Liver (tissue), 9 donors: Measurements from ENCODE around the gene SLC8A1. TPM values are rescaled to one million over a fixed set of nuclear protein-coding genes. Genes with fewer than 3 reads are reported as not detected.

ENCODE experiments used
- DNase-seq: peaks from one replicate; pipeline ENCODE4 v3.0.0-alpha.2; 2017; ENCODE audit warnings: low spot score
- H3K27ac ChIP-seq, 2 donors: one replicate each; pipeline ENCODE4 v1.7.0; 2013; ENCODE audit warnings: inconsistent platforms in 2 of 2, low read length in 2 of 2, control low read depth in 1 of 2, low read depth in 1 of 2, mild to moderate bottlenecking in 1 of 2
- H3K27me3 ChIP-seq, 4 donors: one replicate each; pipeline versions ENCODE4 v1.6.1 to v1.7.0; 2013; ENCODE audit warnings: low read length in 3 of 4, inconsistent platforms in 1 of 4, mild to moderate bottlenecking in 1 of 4, moderate library complexity in 1 of 4; ENCODE audit not compliant: control insufficient read depth in 4 of 4, insufficient read depth in 4 of 4
- H3K36me3 ChIP-seq, 4 donors: one replicate each; pipeline versions ENCODE4 v1.6.1 to v1.7.0; 2013; ENCODE audit warnings: low read length in 3 of 4, mild to moderate bottlenecking in 3 of 4, low read depth in 1 of 4, moderate library complexity in 1 of 4; ENCODE audit not compliant: control insufficient read depth in 4 of 4, insufficient read depth in 3 of 4
- H3K4me1 ChIP-seq, 4 donors: one replicate each; pipeline versions ENCODE4 v1.6.1 to v1.7.0; 2013; ENCODE audit warnings: low read length in 3 of 4, mild to moderate bottlenecking in 3 of 4, moderate library complexity in 1 of 4; ENCODE audit not compliant: control insufficient read depth in 4 of 4, insufficient read depth in 4 of 4
- H3K4me3 ChIP-seq, 3 donors: one replicate each; pipeline versions ENCODE4 v1.6.1 to v1.7.0; 2013; ENCODE audit warnings: low read length in 3 of 3, control low read depth in 1 of 3, low read depth in 1 of 3, mild to moderate bottlenecking in 1 of 3
- H3K9ac ChIP-seq, 2 donors: one replicate each; pipeline ENCODE4 v1.7.0; 2013; ENCODE audit warnings: low read length in 2 of 2, mild to moderate bottlenecking in 2 of 2, moderate library complexity in 2 of 2, control low read depth in 1 of 2, low read depth in 1 of 2
- H3K9me3 ChIP-seq, 4 donors: one replicate each; pipeline versions ENCODE4 v1.6.1 to v1.7.0; 2013; ENCODE audit warnings: low read length in 3 of 4; ENCODE audit not compliant: control insufficient read depth in 4 of 4
- ATF3 ChIP-seq: IDR thresholded peaks from 2 replicates; pipeline ENCODE4 v1.6.1; 2016; ENCODE audit warnings: antibody characterized with exemption
- CTCF ChIP-seq: fragments of 150-350 bp; IDR thresholded peaks from 2 replicates; pipeline ENCODE4 v1.5.1; 2017; ENCODE audit warnings: improper control_type of control experiment, low read depth, low read length; ENCODE audit not compliant: missing input control
- EGR1 ChIP-seq, 2 donors: IDR thresholded peaks; 2 replicates each; pipeline ENCODE4 v1.6.1; 2016 to 2018; ENCODE audit warnings: antibody characterized with exemption in 2 of 2, low read depth in 2 of 2
- FOXA1 ChIP-seq: IDR thresholded peaks from 2 replicates; pipeline ENCODE4 v1.6.1; 2016; ENCODE audit warnings: antibody characterized with exemption
- FOXA2 ChIP-seq: IDR thresholded peaks from 2 replicates; pipeline ENCODE4 v1.6.1; 2016; ENCODE audit warnings: antibody characterized with exemption
- GABPA ChIP-seq, 2 donors: IDR thresholded peaks in 1 of 2; conservative IDR thresholded peaks in 1 of 2; 2 replicates each; pipeline ENCODE4 v1.6.1; 2016; ENCODE audit warnings: antibody characterized with exemption in 2 of 2, mild to moderate bottlenecking in 1 of 2, moderate library complexity in 1 of 2
- HNF4A ChIP-seq, 2 donors: conservative IDR thresholded peaks; 2 replicates each; pipeline ENCODE4 v1.6.1; 2016; ENCODE audit warnings: antibody characterized with exemption in 2 of 2, mild to moderate bottlenecking in 2 of 2
- HNF4G ChIP-seq: IDR thresholded peaks from 2 replicates; pipeline ENCODE4 v1.6.1; 2016; ENCODE audit warnings: antibody characterized with exemption
- NR2F2 ChIP-seq: IDR thresholded peaks from 2 replicates; pipeline ENCODE4 v1.6.1; 2016; ENCODE audit warnings: antibody characterized with exemption
- RAD21 ChIP-seq, 2 donors: IDR thresholded peaks; 2 replicates each; pipeline ENCODE4 v1.6.1; 2016; ENCODE audit warnings: antibody characterized with exemption in 2 of 2, mild to moderate bottlenecking in 2 of 2
- REST ChIP-seq: IDR thresholded peaks from 2 replicates; pipeline ENCODE4 v1.6.1; 2016; ENCODE audit warnings: antibody characterized with exemption, mild to moderate bottlenecking
- RXRA ChIP-seq, 2 donors: IDR thresholded peaks; 2 replicates each; pipeline ENCODE4 v1.6.1; 2017 to 2018; ENCODE audit warnings: antibody characterized with exemption in 2 of 2, mild to moderate bottlenecking in 1 of 2
- SP1 ChIP-seq: IDR thresholded peaks from 2 replicates; pipeline ENCODE4 v1.6.1; 2018; ENCODE audit warnings: antibody characterized with exemption, mild to moderate bottlenecking
- TAF1 ChIP-seq: conservative IDR thresholded peaks from 2 replicates; pipeline ENCODE4 v1.6.1; 2016; ENCODE audit warnings: antibody characterized with exemption, mild to moderate bottlenecking
- WGBS: extraction: QIAGEN DNeasy Blood & Tissue Kit; methylation state at CpG from one replicate; pipeline ENCODE4 v1.1.7; 2013; 5-methylcytosine and 5-hydroxymethylcytosine counted together
- polyA plus RNA-seq, 2 donors: library from polyadenylated mRNA; stranded (reverse) in 1 of 2; unstranded in 1 of 2; fragments of 200-250 nt in 1 of 2; fragments of >200 nt in 1 of 2; fragmentation: Nextera tagmentation in 1 of 2; extraction: Ambion mirVana in 1 of 2; gene quantifications; one replicate each; pipeline versions ENCODE4 v1.2.1 to v1.2.3, GENCODE V29; 2013 to 2015
- total RNA-seq, 2 donors: library from RNA; depleted of rRNA; stranded (reverse); fragments of >200 nt; gene quantifications; one replicate each; pipeline ENCODE4 v1.2.3, GENCODE V29; 2014
- TF ChIP-seq, protein P1 (sequence below): IDR thresholded peaks from 2 replicates; pipeline ENCODE4 v1.6.1; 2016; ENCODE audit warnings: antibody characterized with exemption
- TF ChIP-seq, protein P2 (sequence below): IDR thresholded peaks from 2 replicates; pipeline ENCODE4 v1.6.1; 2016; ENCODE audit warnings: antibody characterized with exemption
- donor health status: healthy.
- donor health status: healthy.
- donor health status: healthy.
- donor health status: healthy.
- donor health status: healthy.

The SLC8A1 gene
- total and polyA plus RNA-seq, 4 donors: 1.2 to 18.5 (median 8.2) TPM

DNA sequence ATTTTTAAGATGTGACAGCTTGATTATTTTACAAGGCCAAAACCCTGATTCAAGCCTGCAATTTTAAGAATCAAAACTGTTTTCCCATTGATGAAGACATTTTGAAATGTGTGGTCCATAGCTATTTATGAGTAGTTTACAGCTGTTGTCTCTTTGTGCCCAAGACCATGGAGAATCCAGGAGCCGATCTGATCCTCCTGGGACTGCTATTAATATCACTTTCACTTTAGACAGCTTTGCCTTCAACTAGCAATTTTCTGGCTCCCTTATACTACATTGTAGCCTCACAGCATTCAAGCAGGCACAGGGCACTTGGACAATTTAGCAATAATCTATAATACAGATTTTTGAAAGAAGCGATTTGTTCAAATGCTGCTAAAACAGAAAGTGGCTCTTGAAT, 172.9 kb downstream of the SLC8A1 start:
- TF ChIP-seq HNF4G: no peak
- TF ChIP-seq ATF3: no peak
- H3K4me3 ChIP-seq: no peak overlapping the region

DNA sequence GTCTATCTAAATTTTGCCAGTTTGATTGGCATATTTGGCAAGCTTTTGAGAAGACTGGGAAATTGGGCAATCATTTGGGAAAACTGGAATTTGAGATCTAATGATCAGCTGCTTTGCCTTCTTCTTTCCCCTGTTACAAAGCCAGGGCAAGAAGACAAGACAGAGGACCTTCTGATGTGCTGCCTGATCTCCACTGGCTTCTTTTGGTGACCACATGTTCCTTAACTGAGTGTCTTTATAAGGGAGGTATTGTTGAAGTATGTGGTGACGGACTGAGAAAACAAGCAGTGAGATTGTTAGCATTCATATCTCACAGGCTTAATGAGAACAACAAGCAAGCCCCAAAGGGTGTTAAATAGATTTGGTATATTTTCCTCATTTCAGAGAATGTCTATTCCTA, 175.8 kb downstream of the SLC8A1 start:
- H3K27ac ChIP-seq: no peak overlapping the region
- H3K36me3 ChIP-seq: no peaks in the 10 kb centered on the region
- H3K9ac ChIP-seq: no peak overlapping the region
- DNase-seq: no peak
- 81% methylated on average over 1 of the region's 1 CpG for WGBS
- H3K27me3 ChIP-seq: no peaks in the 10 kb centered on the region
- no peaks in the 10 kb centered on the region for H3K4me1 ChIP-seq
- no peak for TF ChIP-seq FOXA1
- no peak for TF ChIP-seq EGR1 (IDR thresholded peaks at IDR 0.05; ENCODE audit: low read depth in 2 of 2)
- TF ChIP-seq, protein P1, sequence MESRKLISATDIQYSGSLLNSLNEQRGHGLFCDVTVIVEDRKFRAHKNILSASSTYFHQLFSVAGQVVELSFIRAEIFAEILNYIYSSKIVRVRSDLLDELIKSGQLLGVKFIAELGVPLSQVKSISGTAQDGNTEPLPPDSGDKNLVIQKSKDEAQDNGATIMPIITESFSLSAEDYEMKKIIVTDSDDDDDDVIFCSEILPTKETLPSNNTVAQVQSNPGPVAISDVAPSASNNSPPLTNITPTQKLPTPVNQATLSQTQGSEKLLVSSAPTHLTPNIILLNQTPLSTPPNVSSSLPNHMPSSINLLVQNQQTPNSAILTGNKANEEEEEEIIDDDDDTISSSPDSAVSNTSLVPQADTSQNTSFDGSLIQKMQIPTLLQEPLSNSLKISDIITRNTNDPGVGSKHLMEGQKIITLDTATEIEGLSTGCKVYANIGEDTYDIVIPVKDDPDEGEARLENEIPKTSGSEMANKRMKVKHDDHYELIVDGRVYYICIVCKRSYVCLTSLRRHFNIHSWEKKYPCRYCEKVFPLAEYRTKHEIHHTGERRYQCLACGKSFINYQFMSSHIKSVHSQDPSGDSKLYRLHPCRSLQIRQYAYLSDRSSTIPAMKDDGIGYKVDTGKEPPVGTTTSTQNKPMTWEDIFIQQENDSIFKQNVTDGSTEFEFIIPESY: no peak
- no peak for TF ChIP-seq GABPA (IDR thresholded peaks at IDR 0.05 in 1 of 2, conservative IDR thresholded peaks at IDR 0.05 in 1 of 2)
- TF ChIP-seq RAD21 (IDR thresholded peaks at IDR 0.05): no peak
- no peak for TF ChIP-seq TAF1
- no peaks in the 10 kb centered on the region for H3K9me3 ChIP-seq
- no peak overlapping the region for H3K4me3 ChIP-seq

More for the DNA sequence above, 172.9 kb downstream of the SLC8A1 start:
- Histone ChIP-seq H3K27ac (no peak overlapping the region), H3K4me1 (no peaks in the 10 kb centered on the region), H3K9ac (no peak overlapping the region), H3K36me3 (no peaks in the 10 kb centered on the region), H3K27me3 (no peaks in the 10 kb centered on the region), H3K9me3 (no peaks in the 10 kb centered on the region)
- WGBS: 74% methylated on average over 2 of the region's 2 CpGs
- DNase-seq: no peak

DNA sequence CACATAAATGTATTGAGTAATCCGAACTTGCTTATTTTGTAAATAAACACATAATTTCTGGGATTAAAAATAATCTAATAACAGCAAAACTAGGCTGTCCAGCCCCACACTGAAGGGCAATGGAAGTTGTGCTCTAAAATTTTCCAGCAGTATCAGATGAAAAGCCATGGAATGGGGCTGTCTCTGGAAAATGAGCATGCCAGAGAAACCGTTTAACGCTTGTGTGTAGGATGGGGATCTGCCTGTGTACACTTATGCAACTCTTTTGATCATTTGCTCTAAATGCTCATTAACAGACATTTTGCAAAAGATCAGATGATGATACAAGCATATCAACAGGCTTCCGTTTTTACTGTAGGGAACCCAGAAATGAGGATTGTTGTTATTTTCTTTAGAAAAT, 177.6 kb downstream of the SLC8A1 start:
- no peaks in the 10 kb centered on the region for H3K9me3 ChIP-seq
- H3K4me1 ChIP-seq: no peaks in the 10 kb centered on the region
- H3K4me3 ChIP-seq: no peak overlapping the region
- H3K9ac ChIP-seq: no peak overlapping the region
- TF ChIP-seq NR2F2 (no peak), SP1 (no peak)
- TF ChIP-seq, protein P2, sequence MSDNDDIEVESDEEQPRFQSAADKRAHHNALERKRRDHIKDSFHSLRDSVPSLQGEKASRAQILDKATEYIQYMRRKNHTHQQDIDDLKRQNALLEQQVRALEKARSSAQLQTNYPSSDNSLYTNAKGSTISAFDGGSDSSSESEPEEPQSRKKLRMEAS: no peak
- no peak overlapping the region for H3K27ac ChIP-seq
- no peaks in the 10 kb centered on the region for H3K36me3 ChIP-seq
- H3K27me3 ChIP-seq: no peaks in the 10 kb centered on the region
- WGBS: 76% methylated on average over 4 of the region's 4 CpGs
- DNase-seq: no peak

DNA sequence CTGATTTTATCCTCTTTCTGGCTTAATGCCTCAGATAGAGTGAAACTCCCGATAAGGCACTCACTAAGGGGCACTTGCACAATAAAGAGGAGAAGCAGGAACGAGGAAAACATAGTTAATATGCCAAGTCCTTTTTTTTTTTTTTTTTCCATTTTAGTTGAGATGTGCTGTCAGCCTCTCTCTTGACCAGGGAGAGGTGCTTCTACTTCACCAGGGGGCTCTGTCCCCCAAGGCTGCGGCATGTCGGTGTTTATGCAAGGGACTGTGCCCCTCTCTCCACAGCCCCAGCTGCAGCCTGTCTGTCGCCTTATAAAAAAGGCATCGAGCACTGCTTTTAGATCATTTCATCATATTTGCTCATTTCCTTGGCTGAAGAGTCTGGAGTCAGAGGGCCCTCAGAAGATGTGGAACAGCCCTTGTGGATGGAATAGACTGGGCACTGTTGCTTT, 178.1 kb downstream of the SLC8A1 start:
- no peak overlapping the region for H3K27ac ChIP-seq
- no peak overlapping the region for H3K4me3 ChIP-seq
- no peaks in the 10 kb centered on the region for H3K36me3 ChIP-seq
- WGBS: 62% methylated on average over 6 of the region's 6 CpGs
- H3K9me3 ChIP-seq: no peaks in the 10 kb centered on the region
- no peaks in the 10 kb centered on the region for H3K4me1 ChIP-seq
- no peak for DNase-seq
- no peaks in the 10 kb centered on the region for H3K27me3 ChIP-seq
- H3K9ac ChIP-seq: no peak overlapping the region
- TF ChIP-seq EGR1 (IDR thresholded peaks at IDR 0.05; ENCODE audit: low read depth in 2 of 2): no peak
- TF ChIP-seq, protein P2: no peak
- TF ChIP-seq RXRA (IDR thresholded peaks at IDR 0.05): no peak
- no peak for TF ChIP-seq FOXA2
- no peak for TF ChIP-seq HNF4G
- TF ChIP-seq ATF3: no peak
- TF ChIP-seq FOXA1: no peak
- no peak for TF ChIP-seq CTCF
- TF ChIP-seq REST: no peak
- no peak for TF ChIP-seq HNF4A (conservative IDR thresholded peaks at IDR 0.05)
